ENCODE measurements around the gene TTLL10. TPM values are rescaled to one million over a fixed set of nuclear protein-coding genes. Genes with fewer than 3 reads are reported as not detected.
"Not testable (repeated sequence)": the region's sequence is repeated elsewhere in the genome, so short reads cannot be mapped to it uniquely, and the experiment has no call there.

Gene TTLL10
- total and polyA plus RNA-seq, 7 experiments from 2014 or later: 0.58 to 0.80 TPM; not detected in 5

DNA sequence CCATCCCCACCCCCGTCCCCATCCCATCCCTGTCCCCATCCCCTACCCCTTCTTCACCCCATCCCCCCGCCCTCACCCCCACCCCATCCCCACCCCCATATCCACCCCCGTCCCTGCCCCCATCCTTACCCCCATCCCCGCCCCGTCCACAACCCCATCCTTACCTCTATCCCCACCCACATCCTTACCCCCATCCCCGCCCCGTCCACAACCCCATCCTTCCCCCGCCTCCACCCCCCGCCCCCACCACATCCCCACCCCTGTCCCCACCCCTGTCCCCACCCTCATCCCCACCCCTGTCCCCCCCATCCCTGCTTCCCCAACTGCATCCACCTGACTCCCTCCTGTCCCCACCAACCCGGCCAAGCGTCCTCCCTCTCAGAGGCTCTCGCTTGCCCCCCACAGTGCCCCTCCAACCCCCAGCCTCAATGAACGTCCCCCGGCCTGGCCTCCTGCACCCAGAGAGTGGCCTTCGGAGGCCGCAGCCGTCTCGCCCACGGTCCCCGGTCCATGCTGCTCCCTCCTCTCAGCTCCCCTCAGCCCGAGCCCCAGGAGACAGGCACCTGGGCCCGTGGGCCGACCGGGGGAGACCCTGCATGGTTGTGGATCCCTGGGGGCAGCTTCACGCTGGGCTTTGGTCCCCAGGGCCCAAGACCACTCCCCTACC, 32.3 kb upstream of the TTLL10 start:
- intact Hi-C loops (cut with micrococcal nuclease): no loop called here
- no peak overlapping the region for H3K4me3 ChIP-seq (ENCODE audit: low read length)
- Mint-ChIP-seq H3K4me1 (peaks cover 6 to 33% (median 17%) of the 10 kb centered on the region in 7 donors), H3K36me3 (no peaks in the 10 kb centered on the region), H3K9me3 (no peaks in the 10 kb centered on the region), H3K27ac (no peak overlapping the region), H3K27me3 (no peaks in the 10 kb centered on the region), H3K4me3 (no peak overlapping the region)
- no peak overlapping the region for H3K27ac ChIP-seq (ENCODE audit: low read depth, low read length)
- H3K9me3 ChIP-seq (ENCODE audit: control insufficient read depth in 2 of 3, low read length in 3 of 3): no peaks in the 10 kb centered on the region
- no peaks in the 10 kb centered on the region for H3K27me3 ChIP-seq (ENCODE audit: control insufficient read depth in 2 of 2, insufficient read depth in 2 of 2, low read length in 2 of 2)
- H3K4me1 ChIP-seq (ENCODE audit: control insufficient read depth in 2 of 2, insufficient read depth in 2 of 2, low read length in 2 of 2): peaks cover 5 to 30% of the 10 kb centered on the region in 2 donors
- DNase-seq: no peak
- CTCF ChIA-PET: no interaction called here
- ATAC-seq: no peak
- no peaks in the 10 kb centered on the region for H3K36me3 ChIP-seq (ENCODE audit: control insufficient read depth in 2 of 3, insufficient read depth in 3 of 3, low read length in 3 of 3)
- POLR2A ChIA-PET: no interaction called here

DNA sequence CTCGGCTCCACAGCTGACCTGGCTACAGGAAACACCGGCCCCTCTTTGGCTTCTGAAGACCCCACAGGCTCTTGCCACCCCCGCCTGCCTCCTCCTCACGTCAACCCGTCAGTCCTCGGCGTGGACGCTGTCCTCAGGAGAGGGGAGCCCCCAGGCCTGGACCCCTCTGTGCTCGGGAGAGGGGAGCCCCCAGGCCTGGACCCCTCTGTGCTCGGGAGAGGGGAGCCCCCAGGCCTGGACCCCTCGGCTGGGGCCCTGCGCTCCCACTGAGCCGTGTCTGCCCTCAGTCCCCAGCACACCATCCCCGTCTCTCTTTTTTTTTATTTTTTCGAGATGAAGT, 31.8 kb upstream of the TTLL10 start:
- Mint-ChIP-seq H3K4me1 (peaks cover 6 to 32% (median 15%) of the 10 kb centered on the region in 7 donors), H3K9me3 (no peaks in the 10 kb centered on the region), H3K36me3 (no peaks in the 10 kb centered on the region), H3K27ac (peak overlapping the region in 1 of 9 donors; percentile 71), H3K27me3 (no peaks in the 10 kb centered on the region), H3K4me3 (no peak overlapping the region)
- H3K27ac ChIP-seq (ENCODE audit: low read depth, low read length): no peak overlapping the region
- no peaks in the 10 kb centered on the region for H3K27me3 ChIP-seq (ENCODE audit: control insufficient read depth in 2 of 2, insufficient read depth in 2 of 2, low read length in 2 of 2)
- no peaks in the 10 kb centered on the region for H3K36me3 ChIP-seq (ENCODE audit: control insufficient read depth in 2 of 3, insufficient read depth in 3 of 3, low read length in 3 of 3)
- no peak overlapping the region for H3K4me3 ChIP-seq (ENCODE audit: low read length)
- ChIA-PET POLR2A (no interaction called here), CTCF (no interaction called here)
- intact Hi-C loops (cut with micrococcal nuclease): no loop called here
- H3K9me3 ChIP-seq (ENCODE audit: control insufficient read depth in 2 of 3, low read length in 3 of 3): no peaks in the 10 kb centered on the region
- ATAC-seq (no peak), DNase-seq (no peak)
- H3K4me1 ChIP-seq (ENCODE audit: control insufficient read depth in 2 of 2, insufficient read depth in 2 of 2, low read length in 2 of 2): peaks cover 5 to 30% of the 10 kb centered on the region in 2 donors

DNA sequence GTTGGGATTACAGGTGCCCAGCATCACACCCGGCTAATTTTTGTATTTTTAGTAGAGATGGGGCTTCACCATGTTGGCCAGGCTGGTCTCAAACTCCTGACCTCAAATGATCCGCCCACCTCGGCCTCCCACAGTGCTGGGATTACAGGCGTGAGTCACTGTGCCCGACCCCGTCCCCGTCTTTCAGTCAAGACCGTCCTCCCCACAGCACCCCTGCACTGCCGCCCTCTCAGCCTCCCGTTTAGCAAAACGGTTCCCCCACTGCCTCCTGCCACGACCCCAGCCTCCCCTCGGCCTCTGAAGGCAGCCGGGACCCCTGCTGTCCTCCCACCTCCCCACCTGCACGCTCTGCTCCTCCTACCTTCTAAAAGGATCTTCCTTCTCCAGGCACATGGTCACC, 31.3 kb upstream of the TTLL10 start:
- H3K4me1 Mint-ChIP-seq: peaks cover 6 to 31% (median 14%) of the 10 kb centered on the region in 7 donors

DNA sequence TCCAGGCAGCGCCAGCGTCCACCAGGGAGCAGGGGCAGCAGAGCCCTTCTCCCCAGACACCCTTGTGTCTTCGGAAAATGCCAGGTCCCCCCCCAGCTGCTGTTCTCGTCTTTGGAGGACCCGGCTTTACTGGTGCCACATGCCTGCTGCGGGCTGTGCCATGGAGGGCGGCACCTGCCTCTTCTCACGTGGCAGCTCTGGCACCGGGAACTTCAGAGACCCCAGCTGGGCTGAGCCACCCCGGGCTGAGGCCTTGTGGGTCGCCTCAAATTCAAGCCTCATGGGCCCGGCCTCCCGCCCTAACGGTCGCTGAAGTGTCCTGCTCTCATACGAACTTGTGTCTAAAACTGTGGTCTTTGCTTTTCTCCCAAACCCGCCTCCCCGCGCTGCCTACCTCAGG, 30.8 kb upstream of the TTLL10 start:
- H3K27ac ChIP-seq (ENCODE audit: low read depth, low read length): no peak overlapping the region
- CTCF ChIA-PET: no interaction called here

More for the DNA sequence above, 31.3 kb upstream of the TTLL10 start:
- H3K4me3 Mint-ChIP-seq; intact Hi-C loops (cut with micrococcal nuclease); ATAC-seq; H3K36me3 ChIP-seq (ENCODE audit: control insufficient read depth in 2 of 3, insufficient read depth in 3 of 3, low read length in 3 of 3); H3K27ac ChIP-seq (ENCODE audit: low read depth, low read length); POLR2A ChIA-PET; CTCF ChIA-PET; H3K9me3 ChIP-seq (ENCODE audit: control insufficient read depth in 2 of 3, low read length in 3 of 3); H3K27me3 ChIP-seq (ENCODE audit: control insufficient read depth in 2 of 2, insufficient read depth in 2 of 2, low read length in 2 of 2); H3K9me3 Mint-ChIP-seq; H3K27me3 Mint-ChIP-seq; H3K36me3 Mint-ChIP-seq; H3K4me3 ChIP-seq (ENCODE audit: low read length): not testable (repeated sequence)
- DNase-seq: peak in 1 of 9 donors; percentile 56
- peaks cover 5 to 28% of the 10 kb centered on the region in 2 donors for H3K4me1 ChIP-seq (ENCODE audit: control insufficient read depth in 2 of 2, insufficient read depth in 2 of 2, low read length in 2 of 2)
- peak overlapping the region in 3 of 9 donors; percentile 28 to 96 (median 71) for H3K27ac Mint-ChIP-seq

DNA sequence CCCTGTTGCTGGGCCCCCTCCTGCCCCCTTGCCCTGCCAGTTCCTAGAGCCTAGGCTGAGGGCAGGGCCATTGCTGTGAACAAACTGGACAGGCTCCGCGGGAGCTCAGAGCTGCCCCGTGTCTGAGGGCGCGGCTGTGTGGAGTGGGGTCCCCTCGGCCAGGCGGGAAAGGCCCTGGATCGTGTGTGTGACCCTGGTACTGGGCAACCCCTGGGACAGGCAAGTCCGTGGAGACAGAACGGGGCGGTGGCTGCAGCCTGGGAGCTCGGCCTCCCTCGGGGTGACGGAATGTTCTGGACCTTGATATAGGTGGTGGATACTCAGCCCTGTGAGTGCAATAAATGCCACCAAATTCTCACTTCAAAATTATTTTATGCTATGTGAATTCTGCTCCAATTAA, 30.0 kb upstream of the TTLL10 start:
- ChIA-PET POLR2A (no interaction called here), CTCF (no interaction called here)
- Histone ChIP-seq H3K9me3 (ENCODE audit: control insufficient read depth in 2 of 3, low read length in 3 of 3) (no peaks in the 10 kb centered on the region), H3K36me3 (ENCODE audit: control insufficient read depth in 2 of 3, insufficient read depth in 3 of 3, low read length in 3 of 3) (no peaks in the 10 kb centered on the region), H3K4me1 (ENCODE audit: control insufficient read depth in 2 of 2, insufficient read depth in 2 of 2, low read length in 2 of 2) (peaks cover 0 to 21% of the 10 kb centered on the region in 2 donors), H3K27ac (ENCODE audit: low read depth, low read length) (peak overlapping the region; percentile 83), H3K27me3 (ENCODE audit: control insufficient read depth in 2 of 2, insufficient read depth in 2 of 2, low read length in 2 of 2) (no peaks in the 10 kb centered on the region), H3K4me3 (ENCODE audit: low read length) (no peak overlapping the region)
- peak overlapping the region in 9 of 10 donors; percentile 48 to 75 (median 64) for H3K4me3 Mint-ChIP-seq
- H3K9me3 Mint-ChIP-seq: no peaks in the 10 kb centered on the region
- intact Hi-C loops (cut with micrococcal nuclease): loop anchor here in 1 of 2 donors (1.0 kb wide), 3 partner anchors 14 to 58 kb away; partner anchors contain the start of gene C1orf159
- DNase-seq: no peak
- no peaks in the 10 kb centered on the region for H3K36me3 Mint-ChIP-seq
- no peak for ATAC-seq
- peak overlapping the region; percentile 94 to 99 (median 96) for H3K27ac Mint-ChIP-seq
- no peaks in the 10 kb centered on the region for H3K27me3 Mint-ChIP-seq
- peaks cover 6 to 22% (median 8%) of the 10 kb centered on the region in 7 donors for H3K4me1 Mint-ChIP-seq

More for the DNA sequence above, 30.8 kb upstream of the TTLL10 start:
- ATAC-seq (no peak), DNase-seq (no peak)
- peak overlapping the region in 5 of 9 donors; percentile 28 to 99 (median 96) for H3K27ac Mint-ChIP-seq
- H3K9me3 ChIP-seq (ENCODE audit: control insufficient read depth in 2 of 3, low read length in 3 of 3): no peaks in the 10 kb centered on the region
- no peak overlapping the region for H3K4me3 Mint-ChIP-seq
- H3K4me1 ChIP-seq (ENCODE audit: control insufficient read depth in 2 of 2, insufficient read depth in 2 of 2, low read length in 2 of 2): peaks cover 1 to 23% of the 10 kb centered on the region in 2 donors
- H3K4me1 Mint-ChIP-seq: peaks cover 6 to 29% (median 10%) of the 10 kb centered on the region in 7 donors
- H3K4me3 ChIP-seq (ENCODE audit: low read length): no peak overlapping the region
- H3K36me3 Mint-ChIP-seq: no peaks in the 10 kb centered on the region
- intact Hi-C loops (cut with micrococcal nuclease): no loop called here
- POLR2A ChIA-PET: interaction anchor here (0.5 kb wide), 1 partner anchor 124 kb away, joined by 3 read pairs; no protein-coding TSS in a partner anchor
- no peaks in the 10 kb centered on the region for H3K36me3 ChIP-seq (ENCODE audit: control insufficient read depth in 2 of 3, insufficient read depth in 3 of 3, low read length in 3 of 3)
- H3K9me3 Mint-ChIP-seq: no peaks in the 10 kb centered on the region
- no peaks in the 10 kb centered on the region for H3K27me3 ChIP-seq (ENCODE audit: control insufficient read depth in 2 of 2, insufficient read depth in 2 of 2, low read length in 2 of 2)
- no peaks in the 10 kb centered on the region for H3K27me3 Mint-ChIP-seq

DNA sequence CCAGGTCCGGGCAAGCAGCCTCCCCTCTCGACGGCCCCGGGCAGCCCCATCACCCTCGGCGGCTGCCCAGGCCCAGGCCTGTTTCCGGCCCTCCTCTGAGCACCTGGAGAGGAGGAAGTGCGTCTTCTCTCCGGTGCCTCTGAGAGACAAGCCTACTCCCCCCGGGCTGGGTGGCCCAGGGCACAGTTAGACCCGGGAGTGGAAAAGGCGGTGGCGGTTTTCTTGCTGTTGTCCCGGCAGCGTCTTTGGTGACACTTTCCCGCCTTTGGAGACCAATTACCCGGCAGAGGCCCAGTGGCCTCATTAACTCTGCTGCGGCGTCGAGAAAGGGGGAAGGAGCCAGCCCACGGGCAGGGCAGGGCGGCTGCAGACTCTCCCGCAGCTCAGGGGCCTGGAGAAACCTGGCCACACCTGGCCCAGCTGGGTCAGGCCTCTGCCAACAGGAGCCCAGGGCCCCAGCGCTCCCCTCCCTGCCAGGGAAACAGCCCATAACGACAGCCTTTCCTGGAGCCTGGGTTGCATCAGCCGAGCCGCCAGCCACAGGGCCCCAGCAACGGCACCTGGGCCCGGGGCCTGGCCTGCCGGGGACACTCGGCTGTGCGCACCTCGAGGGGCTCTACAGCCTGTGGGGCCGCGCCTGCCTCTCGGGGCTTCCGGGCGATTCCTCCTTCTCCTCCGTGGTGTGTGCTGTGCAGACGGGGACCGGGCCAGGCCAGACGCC, 29.4 kb upstream of the TTLL10 start:
- no peaks in the 10 kb centered on the region for H3K36me3 ChIP-seq (ENCODE audit: control insufficient read depth in 2 of 3, insufficient read depth in 3 of 3, low read length in 3 of 3)
- Mint-ChIP-seq H3K27me3 (no peaks in the 10 kb centered on the region), H3K36me3 (no peaks in the 10 kb centered on the region), H3K4me1 (peaks cover 6 to 21% (median 8%) of the 10 kb centered on the region in 7 donors), H3K27ac (peak overlapping the region; percentile 94 to 99 (median 96)), H3K4me3 (peak overlapping the region; percentile 48 to 75 (median 61)), H3K9me3 (no peaks in the 10 kb centered on the region)
- DNase-seq (peak; percentile 40 to 79 (median 75)), ATAC-seq (peak; percentile 93)
- no peak overlapping the region for H3K4me3 ChIP-seq (ENCODE audit: low read length)
- CTCF ChIA-PET: no interaction called here
- POLR2A ChIA-PET: interaction anchor here (0.9 to 1.3 kb wide), 2 partner anchors 13 to 28 kb away, joined by 3 to 6 read pairs; partner anchors contain the start of gene C1orf159
- H3K4me1 ChIP-seq (ENCODE audit: control insufficient read depth in 2 of 2, insufficient read depth in 2 of 2, low read length in 2 of 2): peaks cover 0 to 21% of the 10 kb centered on the region in 2 donors
- H3K27ac ChIP-seq (ENCODE audit: low read depth, low read length): peak overlapping the region; percentile 83
- no peaks in the 10 kb centered on the region for H3K27me3 ChIP-seq (ENCODE audit: control insufficient read depth in 2 of 2, insufficient read depth in 2 of 2, low read length in 2 of 2)
- intact Hi-C loops (cut with micrococcal nuclease): loop anchor here in 1 of 2 donors (1.0 kb wide), 3 partner anchors 13 to 57 kb away; partner anchors contain the start of gene C1orf159
- H3K9me3 ChIP-seq (ENCODE audit: control insufficient read depth in 2 of 3, low read length in 3 of 3): no peaks in the 10 kb centered on the region

Data from naive thymus-derived CD4-positive, alpha-beta T cell (primary cell).